CD1c-positive myeloid dendritic cell (primary cell): ENCODE measurements around the gene KCNQ4.

Source experiments
- DNase-seq: peaks from one replicate; pipeline ENCODE4 v3.0.0-alpha.2; 2016; ENCODE audit errors: extremely low spot score

KCNQ4 gene

DNA sequence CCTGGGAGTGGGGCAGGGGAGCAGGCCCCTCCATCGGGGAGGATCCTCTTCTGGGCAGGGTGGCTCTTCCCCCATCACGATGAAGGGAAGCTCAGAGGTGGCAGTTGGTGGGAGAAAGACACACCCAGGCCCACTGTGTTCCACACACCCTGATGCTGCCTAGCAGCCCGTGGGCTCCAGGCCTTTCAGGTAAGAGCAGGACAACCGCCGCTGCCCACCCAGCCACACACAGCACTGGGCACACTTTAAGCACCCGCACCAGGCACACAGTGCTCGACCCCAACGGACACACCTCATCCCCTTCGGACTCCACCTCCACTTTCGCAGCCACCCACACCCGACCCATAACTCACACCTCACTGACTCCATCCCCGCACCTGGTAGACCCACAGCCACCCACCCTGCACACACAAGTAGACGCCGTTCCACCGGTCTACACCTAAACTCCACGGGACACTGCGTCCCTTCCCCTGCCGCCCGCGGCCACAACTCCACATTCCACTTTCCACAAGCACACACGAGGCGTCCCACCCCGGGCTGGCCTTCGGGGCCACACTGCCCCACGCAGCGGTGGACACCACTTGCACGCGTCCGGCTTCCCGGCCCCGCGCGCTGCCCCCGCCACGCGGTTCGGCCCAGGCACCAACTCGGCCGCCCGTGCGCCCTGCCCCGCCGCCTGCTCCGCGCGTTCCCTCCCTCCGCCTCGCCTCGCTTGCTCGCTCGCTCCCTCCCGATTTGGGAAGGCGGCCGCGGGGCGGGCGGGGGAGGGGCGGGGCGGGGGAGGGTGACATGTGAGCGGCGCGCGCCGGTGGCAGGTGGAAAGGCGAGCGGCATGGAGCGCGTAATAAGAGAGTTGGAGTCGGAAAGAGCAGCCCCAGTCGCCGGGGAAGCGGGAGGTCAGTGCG is at the start of gene KCNQ4:
Gene KCNQ4 (plus strand): TSS at position 787 of the 905 bp plus-strand sequence. CDS start 307 bp downstream, outside the sequence.
- peak; percentile 10 for DNase-seq

GRCh38 chr1:40734882-40735628 is 48.5 kb upstream of the KCNQ4 start:
- no peak for DNase-seq

GRCh38 chr1:40736085-40736531 is 47.5 kb upstream of the KCNQ4 start:
- DNase-seq = no peak

DNA sequence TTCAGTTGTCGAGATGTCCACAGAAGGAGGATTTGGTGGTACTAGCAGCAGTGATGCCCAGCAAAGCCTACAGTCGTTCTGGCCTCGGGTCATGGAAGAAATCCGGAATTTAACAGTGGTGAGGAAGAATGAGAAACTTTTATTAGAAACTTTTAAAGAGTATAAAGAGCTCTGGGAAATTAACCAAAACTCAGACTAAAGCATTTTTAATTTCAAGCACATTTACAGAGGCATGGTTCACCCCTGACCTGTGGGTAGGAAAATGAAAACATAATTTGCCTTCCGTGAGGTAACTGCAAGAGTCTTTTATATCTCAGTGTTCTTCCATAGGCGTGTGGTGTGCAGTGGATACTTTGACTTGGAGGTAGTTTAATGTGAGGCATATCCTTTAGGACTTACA is 44.8 kb upstream of the KCNQ4 start:
- DNase-seq = no peak

- DNase-seq = no peak
These were observed 44.1 kb upstream of the KCNQ4 start for GRCh38 chr1:40739455-40740008.

- DNase-seq = no peak
These were observed 43.3 kb upstream of the KCNQ4 start for GRCh38 chr1:40740039-40740996.

DNA sequence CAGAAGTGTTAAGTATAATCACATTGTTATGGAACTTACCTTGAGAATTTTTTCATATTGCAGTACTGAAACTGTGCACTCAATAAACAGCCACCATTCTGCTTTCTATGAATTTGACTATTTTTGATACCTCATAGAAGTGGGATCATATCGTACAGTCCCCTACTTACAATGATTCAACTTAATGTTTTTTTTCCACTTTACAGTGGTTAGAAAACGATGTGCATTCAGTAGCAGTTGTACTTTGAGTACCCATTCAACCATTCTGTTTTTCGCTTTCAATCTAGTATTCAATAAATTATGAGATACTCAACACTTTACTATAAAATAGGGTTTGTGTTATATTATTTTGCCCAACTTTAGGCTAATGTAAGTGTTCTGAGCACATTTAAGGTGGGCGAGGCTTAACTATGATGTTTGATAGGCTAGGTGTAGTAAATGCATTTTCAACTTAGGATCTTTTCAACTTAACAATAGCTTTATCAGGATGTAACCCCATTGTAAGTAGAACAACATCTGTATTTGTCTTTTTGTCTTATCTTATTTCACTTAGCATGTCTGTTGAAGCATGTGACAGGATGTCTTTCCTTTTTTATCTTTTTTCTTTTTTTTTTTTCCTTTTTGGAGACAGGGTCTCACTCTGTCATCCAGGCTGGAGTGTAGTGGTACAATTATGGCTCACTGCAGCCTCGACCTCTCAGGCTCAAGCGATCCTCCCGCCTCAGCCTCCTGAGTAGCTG is 42.4 kb upstream of the KCNQ4 start:
- DNase-seq = no peak

GRCh38 chr1:40742363-40743061 is 41.1 kb upstream of the KCNQ4 start:
- no peak for DNase-seq

DNA sequence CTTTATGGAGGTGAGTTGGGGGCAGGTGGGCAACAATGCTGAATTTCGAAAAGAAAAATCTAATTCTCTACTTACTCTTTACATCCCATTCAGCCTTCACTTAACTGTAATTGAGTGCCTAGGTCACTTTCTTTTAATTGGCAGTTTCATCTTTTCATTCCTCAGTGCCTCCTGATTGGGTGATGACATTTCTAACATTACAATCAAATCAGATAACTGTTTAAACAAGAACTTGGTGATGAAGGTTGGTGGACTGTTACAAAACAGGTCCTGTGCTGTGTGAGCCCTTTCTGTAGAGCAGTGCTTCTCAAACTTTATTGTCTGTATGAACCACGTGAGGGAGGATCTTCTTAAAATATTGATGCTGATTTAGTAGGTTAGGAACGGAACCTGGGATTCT is 40.1 kb upstream of the KCNQ4 start:
- no peak for DNase-seq

GRCh38 chr1:40743860-40744259 is 39.7 kb upstream of the KCNQ4 start:
- no peak for DNase-seq

DNA sequence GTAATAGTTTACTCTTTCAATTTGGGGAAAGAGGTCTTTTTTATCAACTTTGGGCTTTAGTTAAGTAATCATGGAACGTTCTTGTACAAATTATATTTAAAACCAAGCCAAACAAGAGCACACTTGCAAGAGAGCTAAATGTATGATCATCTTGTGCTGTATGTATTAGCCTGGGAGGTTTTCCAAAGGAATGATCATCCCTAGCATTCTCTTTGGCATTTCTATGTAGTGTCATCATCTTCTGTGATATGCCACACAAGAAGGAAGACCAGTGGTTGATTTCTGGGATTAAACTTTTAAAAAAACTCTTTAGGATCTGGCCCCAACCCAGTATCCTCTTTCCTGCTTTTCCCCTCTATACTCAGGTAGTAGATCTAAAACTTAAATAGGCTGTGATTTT is 38.4 kb upstream of the KCNQ4 start:
- DNase-seq = no peak

DNA sequence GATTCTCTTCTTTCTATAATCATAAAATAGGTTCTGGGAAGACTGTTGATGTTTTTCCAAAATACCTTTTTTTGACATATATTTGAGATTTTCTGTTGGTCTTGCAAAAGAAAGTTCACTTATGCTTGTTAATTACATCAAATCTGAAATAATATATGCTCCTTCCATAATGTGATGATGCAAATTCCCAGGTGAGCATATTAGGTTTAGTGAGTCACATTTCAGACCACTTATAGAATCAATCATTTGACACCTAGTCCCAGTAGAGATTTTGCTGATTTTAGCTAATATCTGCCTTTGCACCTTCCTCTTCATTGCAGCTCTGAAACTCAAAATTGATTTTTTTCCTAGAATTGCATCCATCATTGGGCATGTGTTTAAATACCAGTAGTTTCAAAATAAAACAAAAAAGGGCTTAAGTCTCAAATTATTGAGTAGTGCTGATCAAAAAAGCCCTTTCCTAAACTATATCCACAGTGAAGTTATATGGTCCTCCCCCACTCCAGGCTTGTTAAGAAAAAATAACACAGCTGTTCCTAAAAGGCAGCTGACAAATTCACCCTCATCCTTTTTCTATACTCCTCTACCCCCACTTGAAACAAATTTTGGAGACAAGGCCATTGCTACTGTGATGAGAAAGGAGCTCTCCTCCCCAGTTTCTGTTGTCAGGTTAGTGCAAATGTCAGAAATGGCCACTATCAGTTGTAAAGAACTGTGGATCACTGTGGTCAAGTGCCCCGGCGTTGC is 37.1 kb upstream of the KCNQ4 start:
- DNase-seq = no peak

- DNase-seq = no peak
These were observed 34.5 kb upstream of the KCNQ4 start for GRCh38 chr1:40748841-40749718.

- DNase-seq = no peak
These were observed 33.8 kb upstream of the KCNQ4 start for GRCh38 chr1:40749817-40750216.

DNA sequence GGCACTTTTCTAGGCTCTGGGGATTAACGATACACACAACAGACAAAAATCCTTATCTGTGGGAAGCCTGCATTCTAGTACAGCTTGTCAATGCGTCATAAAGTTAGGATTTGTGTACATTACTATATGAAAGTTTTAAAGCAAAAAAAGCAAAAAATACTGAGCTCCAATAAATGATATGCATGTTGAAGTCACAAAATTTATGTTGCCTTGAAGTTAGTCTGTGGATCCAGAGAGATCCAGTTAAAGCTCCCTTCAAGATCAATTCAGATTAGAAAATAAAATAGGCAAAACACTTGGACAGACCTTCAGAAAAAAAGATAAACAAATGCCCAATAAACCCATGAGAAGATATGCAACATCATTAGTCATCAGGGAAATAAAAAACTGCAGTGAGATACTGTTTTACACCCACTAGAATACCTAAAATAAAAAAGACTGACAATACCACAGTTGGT is 33.1 kb upstream of the KCNQ4 start:
- no peak for DNase-seq

- no peak for DNase-seq
These were observed 31.8 kb upstream of the KCNQ4 start for GRCh38 chr1:40751802-40752201.

- DNase-seq = no peak
These were observed 30.3 kb upstream of the KCNQ4 start for GRCh38 chr1:40753142-40753882.
